GM12872 (cell line): ENCODE data around the gene HLA-A.

Experiments
- TF ChIP-seq, protein P1 (sequence below): IDR thresholded peaks from 3 replicates; pipeline ENCODE4 v1.5.1; 2011; ENCODE audit warnings: low read depth, mild to moderate bottlenecking, low read length, moderate library complexity; ENCODE audit not compliant: insufficient read depth

The HLA-A gene

DNA sequence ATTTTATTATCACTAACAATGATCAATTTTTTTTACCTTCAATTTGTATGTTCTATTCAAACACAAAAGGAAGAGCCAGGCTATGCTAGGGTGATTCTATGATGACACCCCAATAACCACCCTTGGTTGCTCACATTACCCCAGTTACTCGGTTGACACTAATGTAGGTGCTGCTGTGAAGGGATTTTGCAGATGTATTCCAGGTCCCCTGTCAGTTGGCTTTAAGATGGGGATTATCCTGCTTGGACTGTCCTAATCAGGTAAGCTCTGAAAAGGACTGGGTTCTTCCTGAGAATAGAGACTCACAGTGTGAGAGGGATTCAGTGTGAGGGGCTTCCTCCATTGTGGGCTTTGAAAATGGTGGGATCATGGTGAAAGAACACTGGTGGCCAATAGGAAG, 11.9 kb downstream of the HLA-A start:
- TF ChIP-seq, protein P1, sequence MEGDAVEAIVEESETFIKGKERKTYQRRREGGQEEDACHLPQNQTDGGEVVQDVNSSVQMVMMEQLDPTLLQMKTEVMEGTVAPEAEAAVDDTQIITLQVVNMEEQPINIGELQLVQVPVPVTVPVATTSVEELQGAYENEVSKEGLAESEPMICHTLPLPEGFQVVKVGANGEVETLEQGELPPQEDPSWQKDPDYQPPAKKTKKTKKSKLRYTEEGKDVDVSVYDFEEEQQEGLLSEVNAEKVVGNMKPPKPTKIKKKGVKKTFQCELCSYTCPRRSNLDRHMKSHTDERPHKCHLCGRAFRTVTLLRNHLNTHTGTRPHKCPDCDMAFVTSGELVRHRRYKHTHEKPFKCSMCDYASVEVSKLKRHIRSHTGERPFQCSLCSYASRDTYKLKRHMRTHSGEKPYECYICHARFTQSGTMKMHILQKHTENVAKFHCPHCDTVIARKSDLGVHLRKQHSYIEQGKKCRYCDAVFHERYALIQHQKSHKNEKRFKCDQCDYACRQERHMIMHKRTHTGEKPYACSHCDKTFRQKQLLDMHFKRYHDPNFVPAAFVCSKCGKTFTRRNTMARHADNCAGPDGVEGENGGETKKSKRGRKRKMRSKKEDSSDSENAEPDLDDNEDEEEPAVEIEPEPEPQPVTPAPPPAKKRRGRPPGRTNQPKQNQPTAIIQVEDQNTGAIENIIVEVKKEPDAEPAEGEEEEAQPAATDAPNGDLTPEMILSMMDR: no peak

DNA sequence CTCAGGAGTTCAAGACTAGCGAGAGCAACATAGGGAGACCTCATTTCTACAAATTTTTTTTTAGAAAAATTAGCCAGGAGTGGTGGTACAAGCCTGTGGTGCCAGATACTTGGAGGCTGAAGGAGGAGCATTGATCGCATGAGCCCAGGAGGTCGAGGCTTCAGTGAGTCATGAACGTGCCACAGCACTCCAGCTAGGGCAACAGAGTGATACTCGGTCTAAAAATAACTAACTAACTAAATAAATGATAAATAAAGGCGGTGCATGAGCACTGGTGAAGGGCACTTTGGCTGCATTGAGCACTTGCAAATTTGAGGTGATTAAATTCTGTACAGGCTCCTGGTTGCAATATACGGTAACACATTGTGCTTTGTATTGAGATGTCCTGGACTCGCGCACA, 13.5 kb downstream of the HLA-A start:
- TF ChIP-seq, protein P1: no peak

DNA sequence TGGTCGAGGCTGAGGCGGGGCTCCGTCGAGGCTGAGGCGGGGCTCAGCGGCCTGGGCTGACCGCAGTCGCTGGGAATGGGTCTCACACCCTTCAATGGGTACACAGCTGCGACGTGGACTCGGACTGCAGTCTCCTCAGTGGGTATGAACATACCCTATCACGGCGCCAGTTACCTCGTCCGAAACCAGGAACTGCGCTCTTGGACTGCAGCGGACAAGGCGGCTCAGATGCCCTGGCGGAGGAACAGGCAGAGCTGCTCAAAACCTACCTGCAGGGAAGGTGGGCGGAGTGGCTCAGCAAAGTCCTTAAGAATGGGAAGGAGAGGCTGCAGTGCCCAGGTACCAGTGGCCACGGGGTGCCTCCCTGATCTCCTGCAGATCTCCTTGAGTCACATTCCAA, 14.2 kb downstream of the HLA-A start:
- TF ChIP-seq, protein P1: no peak

DNA sequence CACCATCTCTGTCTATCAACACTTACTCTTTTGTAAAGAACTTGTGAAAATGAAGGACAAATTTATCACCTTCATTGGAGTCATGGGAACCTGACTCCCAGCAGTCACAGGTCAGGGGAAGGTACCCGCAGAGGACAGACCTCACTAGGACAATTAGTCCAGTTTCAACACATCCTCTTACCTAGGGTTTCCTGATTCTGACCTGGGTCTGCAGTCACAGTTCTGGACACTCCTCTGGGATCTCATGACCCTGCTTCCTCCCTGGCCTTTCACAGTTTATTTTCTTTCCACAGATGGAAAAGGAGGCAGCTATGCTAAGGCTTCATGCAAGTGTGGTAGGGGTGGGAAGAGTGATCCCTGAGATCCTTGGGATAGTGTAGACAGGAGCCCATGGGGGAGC, 15.7 kb downstream of the HLA-A start:
- TF ChIP-seq, protein P1: no peak

DNA sequence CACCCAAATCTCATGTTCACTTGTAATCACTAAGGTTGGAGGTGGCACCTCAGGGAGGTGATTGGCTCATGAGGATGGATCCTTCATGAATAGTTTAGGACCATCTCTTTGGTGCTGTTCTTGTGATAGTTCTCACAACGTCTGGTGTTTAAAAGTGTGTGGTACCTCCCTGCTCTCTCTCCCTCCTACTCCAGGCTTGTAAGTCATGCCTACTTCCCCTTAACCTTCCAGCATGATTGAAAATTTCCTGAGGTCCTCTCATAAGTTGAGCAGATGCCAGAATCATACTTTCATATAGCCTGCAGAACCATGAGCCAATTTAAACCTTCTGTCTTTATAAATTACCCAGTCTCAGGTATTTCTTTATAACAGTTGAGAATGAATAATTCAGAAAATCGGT, 16.6 kb downstream of the HLA-A start:
- TF ChIP-seq, protein P1: no peak

DNA sequence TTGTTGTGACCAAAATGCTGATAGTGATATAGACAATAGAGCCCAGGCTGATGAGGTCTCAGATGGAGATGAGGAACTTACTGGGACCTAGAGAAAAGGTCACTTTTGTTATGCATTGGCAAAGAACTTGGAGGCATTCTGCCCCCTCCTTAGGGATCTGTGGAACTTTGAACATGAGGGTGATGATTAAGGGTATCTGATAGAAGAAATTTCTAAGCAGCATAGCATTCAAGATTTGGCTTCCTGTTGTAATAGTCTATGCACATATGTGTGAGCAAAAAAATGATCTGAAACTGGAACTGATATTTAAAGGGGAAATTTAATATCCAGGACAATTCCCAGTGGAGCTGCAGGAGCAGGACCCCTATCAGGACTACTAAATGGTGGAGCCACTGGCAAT, 17.1 kb downstream of the HLA-A start:
- TF ChIP-seq, protein P1: no peak

DNA sequence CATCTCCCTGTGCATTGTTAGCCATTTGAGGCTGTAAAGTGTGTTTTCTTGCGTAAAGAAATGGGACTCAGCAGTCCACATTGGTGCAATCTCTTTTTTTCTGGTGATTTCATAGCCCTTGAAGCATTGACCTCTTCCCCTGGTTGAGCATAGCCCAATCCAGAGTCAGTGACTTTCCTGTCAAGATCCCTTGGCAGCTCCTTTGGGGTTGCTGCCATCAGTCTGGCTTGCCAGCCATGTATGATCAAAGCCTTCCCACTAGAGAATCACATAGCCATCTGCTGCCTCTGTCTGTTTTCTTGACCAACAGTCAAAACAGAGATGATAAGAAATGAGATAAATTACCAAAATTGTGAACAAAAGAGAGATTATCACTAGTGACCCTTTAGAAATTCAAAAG, 19.6 kb downstream of the HLA-A start:
- TF ChIP-seq, protein P1: no peak

DNA sequence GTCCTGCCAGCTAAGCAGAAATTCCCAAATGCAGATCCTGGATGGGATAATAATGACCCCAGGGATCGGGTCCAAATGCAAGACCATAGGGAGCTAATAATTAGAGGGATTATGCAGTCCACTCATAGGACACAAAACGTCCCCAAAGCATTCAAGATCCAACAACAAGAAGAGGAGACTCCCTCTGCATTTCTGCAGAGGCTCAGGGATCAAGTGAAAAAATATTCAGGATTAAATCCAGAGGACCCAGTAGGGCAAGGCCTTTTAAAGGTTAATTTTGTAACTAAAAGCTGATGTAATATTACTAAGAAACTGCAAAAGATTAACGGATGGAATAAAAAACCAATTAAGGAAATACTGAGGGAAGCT, 22.2 kb downstream of the HLA-A start:
- TF ChIP-seq, protein P1: no peak
